ENCODE results near the gene NTSR2. TPM values are rescaled to one million over a fixed set of nuclear protein-coding genes. Genes with fewer than 3 reads are reported as not detected.

NTSR2 gene
- total and polyA plus RNA-seq, 12 donors: 0.10 to 0.15 TPM; not detected in 10

DNA sequence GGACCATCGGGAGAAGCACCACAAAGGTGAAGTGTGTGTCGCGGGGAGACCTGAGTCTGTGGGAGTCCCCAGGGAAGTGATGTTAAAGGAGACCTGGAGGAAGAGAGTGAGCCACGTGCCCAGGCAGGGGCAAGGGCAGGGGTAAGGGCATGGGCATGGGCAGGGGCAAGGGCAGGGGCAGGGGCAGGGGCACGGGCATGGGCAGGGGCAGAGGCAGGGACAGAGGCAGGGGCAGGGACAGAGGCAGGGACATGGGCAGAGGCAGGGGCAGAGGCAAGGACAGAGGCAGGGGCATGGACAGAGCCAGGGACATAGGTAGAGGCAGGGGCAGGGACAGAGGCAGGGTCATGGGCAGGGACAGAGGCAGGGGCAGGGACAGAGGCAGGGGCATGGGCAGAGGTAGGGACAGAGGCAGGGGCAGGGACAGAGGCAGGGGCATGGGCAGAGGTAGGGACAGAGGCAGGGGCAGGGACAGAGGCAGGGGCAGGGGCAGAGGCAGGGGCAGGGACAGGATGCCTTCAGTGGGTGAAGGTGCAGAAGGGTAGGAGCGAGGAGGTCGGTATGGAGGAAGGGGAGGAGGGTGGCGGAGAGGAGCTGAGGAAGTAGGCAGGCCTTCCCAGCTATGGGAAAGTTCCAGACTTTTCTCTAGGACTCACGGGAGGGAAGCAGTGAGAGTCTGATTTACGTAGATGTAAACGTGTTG, 33.3 kb downstream of the NTSR2 start:
- no peaks in the 10 kb centered on the region for H3K4me1 ChIP-seq
- H3K36me3 ChIP-seq: peaks cover 0 to 61% (median 0%) of the 10 kb centered on the region in 9 donors
- H3K9me3 ChIP-seq: no peaks in the 10 kb centered on the region
- H3K27ac ChIP-seq: no peak overlapping the region
- ATAC-seq: no peak
- TF ChIP-seq, protein P1, sequence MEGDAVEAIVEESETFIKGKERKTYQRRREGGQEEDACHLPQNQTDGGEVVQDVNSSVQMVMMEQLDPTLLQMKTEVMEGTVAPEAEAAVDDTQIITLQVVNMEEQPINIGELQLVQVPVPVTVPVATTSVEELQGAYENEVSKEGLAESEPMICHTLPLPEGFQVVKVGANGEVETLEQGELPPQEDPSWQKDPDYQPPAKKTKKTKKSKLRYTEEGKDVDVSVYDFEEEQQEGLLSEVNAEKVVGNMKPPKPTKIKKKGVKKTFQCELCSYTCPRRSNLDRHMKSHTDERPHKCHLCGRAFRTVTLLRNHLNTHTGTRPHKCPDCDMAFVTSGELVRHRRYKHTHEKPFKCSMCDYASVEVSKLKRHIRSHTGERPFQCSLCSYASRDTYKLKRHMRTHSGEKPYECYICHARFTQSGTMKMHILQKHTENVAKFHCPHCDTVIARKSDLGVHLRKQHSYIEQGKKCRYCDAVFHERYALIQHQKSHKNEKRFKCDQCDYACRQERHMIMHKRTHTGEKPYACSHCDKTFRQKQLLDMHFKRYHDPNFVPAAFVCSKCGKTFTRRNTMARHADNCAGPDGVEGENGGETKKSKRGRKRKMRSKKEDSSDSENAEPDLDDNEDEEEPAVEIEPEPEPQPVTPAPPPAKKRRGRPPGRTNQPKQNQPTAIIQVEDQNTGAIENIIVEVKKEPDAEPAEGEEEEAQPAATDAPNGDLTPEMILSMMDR (IDR thresholded peaks at IDR 0.05): no peak
- intact Hi-C loops (cut with DNase I): no loop called here
- no peaks in the 10 kb centered on the region for H3K27me3 ChIP-seq
- DNase-seq: no peak
- 76 to 81% methylated on average over 11 of the region's 11 CpGs for whole genome bisulfite sequencing, 2 donors
- no peak overlapping the region for H3K4me3 ChIP-seq

- Histone ChIP-seq H3K4me1 (no peaks in the 10 kb centered on the region), H3K36me3 (peaks cover 0 to 54% (median 0%) of the 10 kb centered on the region in 9 donors), H3K27me3 (no peaks in the 10 kb centered on the region), H3K4me3 (no peak overlapping the region), H3K9me3 (no peaks in the 10 kb centered on the region), H3K27ac (no peak overlapping the region)
- intact Hi-C loops (cut with DNase I): no loop called here
- WGBS, 2 donors: 96% methylated on average over 14 to 15 of the region's 15 CpGs
- TF ChIP-seq, protein P1 (IDR thresholded peaks at IDR 0.05): no peak
- ATAC-seq (no peak), DNase-seq (no peak)
These were observed 34.9 kb downstream of the NTSR2 start for GRCh38 chr2:11635141-11635540.

DNA sequence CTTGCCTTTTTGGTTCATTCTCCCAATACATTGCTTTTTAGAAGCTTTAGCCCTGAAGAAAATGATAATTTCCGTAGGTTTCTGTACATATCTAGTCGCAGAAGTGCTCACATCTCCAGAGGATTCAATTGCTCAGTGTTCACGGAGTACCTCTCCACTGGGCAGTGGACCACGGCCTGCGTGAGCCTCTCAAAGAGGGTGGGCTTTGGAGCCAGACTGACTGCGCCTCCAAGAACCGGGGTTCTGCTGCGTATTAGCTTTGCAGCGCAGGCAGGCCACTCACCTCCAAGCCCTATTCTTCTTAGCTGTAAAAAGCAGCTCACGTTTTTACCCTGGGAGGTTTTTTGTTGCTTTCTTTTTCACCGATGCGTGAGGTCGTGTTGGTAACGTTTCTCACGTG, 35.4 kb downstream of the NTSR2 start:
- Histone ChIP-seq H3K36me3 (peaks cover 0 to 52% (median 0%) of the 10 kb centered on the region in 9 donors), H3K27ac (no peak overlapping the region), H3K4me3 (no peak overlapping the region), H3K27me3 (no peaks in the 10 kb centered on the region), H3K9me3 (no peaks in the 10 kb centered on the region), H3K4me1 (no peaks in the 10 kb centered on the region)
- ATAC-seq (no peak), DNase-seq (no peak)
- intact Hi-C loops (cut with DNase I): no loop called here
- TF ChIP-seq, protein P1 (IDR thresholded peaks at IDR 0.05): no peak
- 88 to 93% methylated on average over 15 of the region's 15 CpGs for WGBS, 2 donors

GRCh38 chr2:11633923-11634478, 36.0 kb downstream of the NTSR2 start:
- no peaks in the 10 kb centered on the region for H3K27me3 ChIP-seq
- H3K36me3 ChIP-seq: peaks cover 0 to 47% (median 0%) of the 10 kb centered on the region in 9 donors
- H3K4me1 ChIP-seq: no peaks in the 10 kb centered on the region
- no peak overlapping the region for H3K27ac ChIP-seq
- no peak for DNase-seq
- H3K9me3 ChIP-seq: no peaks in the 10 kb centered on the region
- H3K4me3 ChIP-seq: no peak overlapping the region
- TF ChIP-seq, protein P1 (IDR thresholded peaks at IDR 0.05): no peak
- intact Hi-C loops (cut with DNase I): no loop called here
- 93 to 96% methylated on average over 28 of the region's 28 CpGs for WGBS, 2 donors
- ATAC-seq: no peak
